ENCODE results near the gene NOD1.
A peak's percentile ranks its signal among the peaks of the same experiment; 100 is the strongest.
"Not testable (repeated sequence)": the region's sequence is repeated elsewhere in the genome, so short reads cannot be mapped to it uniquely, and the experiment has no call there.

The NOD1 gene

DNA sequence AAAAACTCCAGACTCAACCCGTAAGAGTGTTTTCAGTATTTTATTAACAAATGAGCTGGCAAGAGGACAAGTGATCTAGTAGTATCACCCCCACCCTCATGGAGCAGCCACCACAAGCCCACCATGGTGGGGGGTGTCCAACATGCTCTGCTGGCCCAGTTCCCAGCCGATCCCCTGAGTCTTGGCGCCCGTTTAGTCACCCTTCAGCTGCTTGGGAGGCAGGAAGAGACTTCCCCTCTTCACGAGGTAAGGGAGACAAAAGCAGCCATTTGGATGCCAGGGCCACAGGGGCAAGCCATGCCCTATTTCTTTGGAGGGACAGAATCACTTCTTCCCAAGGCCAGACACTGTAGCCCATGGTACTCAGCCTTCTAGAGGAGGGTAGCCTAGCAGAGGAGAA, 54.1 kb downstream of the NOD1 start:
- intact Hi-C loops (cut with DNase I) = no loop called here
- no peak for DNase-seq

DNA sequence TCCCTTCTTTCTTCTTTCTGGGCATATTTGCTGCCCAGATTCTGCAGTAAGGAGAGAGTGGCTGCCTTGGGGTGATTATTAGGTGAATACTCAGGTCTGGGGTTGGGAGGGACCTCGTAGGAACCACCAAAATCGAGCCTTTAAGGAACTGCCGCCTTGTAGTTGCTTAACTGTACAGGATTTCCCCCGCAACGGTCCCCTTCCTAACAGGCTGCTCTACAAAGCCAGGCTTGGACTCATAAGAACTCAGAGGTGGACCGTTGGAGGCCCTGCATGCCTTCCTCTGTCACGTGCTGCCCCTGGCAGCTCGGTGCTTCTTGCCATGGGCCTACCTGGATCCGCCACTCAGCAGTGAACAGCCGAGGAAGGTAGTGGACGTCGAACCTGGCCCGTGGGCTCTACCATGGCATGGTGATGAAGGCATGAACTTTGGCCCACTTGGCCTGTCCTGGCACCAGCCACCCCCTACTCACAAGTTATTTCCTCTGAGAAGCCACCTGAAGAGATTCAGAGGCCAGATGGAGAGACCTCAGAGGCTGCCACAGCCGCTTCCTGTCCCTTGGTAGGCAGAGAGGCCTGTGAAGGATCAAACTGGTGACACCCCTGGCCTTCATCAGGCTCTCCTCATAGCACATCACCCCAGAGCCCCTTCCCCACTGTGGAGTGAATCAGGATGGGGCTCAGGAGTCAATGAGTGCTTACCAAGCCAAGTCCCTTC, 54.6 kb downstream of the NOD1 start:
- intact Hi-C loops (cut with DNase I) = no loop called here
- no peak for DNase-seq

DNA sequence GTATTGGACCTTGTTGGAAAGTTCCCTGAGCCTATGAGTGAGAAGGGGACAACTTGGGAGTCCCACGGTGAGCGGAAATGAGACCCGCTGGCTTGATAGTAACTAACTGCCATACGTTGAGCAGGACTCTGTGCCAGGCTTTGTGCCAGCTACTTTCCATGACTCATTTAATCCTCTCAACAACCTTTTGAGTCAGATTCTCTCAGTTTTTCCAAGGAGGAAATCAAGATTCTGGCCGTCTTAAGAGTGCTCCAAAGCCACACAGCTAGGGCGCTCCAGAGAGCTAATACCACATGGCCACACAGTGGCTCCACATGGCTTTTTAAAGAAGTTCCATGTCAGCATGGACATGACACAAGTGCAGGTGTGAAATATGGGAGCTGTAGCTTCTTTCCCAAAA, 55.7 kb downstream of the NOD1 start:
- intact Hi-C loops (cut with DNase I) = no loop called here
- DNase-seq = no peak

DNA sequence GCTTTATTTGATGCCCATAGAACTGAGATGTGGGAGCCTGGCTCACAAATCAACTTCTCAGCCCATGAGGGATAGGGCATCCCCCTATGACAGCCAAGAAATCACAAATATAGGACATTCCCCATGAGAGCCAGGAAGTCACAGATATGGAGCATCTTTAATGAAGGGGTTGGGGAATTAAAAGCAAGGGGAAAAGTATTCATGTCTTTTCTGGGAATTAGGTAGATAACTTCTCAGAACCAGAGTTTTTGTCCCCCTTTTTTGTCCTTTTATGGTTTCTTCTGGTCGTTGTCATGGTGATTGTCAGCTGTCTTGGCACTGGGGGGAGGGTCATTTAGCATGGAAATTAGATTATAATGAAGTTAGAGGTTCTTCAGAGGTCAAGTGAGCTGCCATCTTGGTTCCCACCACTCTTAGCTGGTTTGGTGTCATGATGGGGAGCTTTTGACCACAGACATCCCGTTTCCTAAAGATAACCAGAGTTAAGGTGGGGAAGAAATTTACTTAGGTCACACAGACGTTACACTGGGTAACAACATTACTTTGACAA, 56.9 kb downstream of the NOD1 start:
- intact Hi-C loops (cut with DNase I) = no loop called here
- no peak for DNase-seq

DNA sequence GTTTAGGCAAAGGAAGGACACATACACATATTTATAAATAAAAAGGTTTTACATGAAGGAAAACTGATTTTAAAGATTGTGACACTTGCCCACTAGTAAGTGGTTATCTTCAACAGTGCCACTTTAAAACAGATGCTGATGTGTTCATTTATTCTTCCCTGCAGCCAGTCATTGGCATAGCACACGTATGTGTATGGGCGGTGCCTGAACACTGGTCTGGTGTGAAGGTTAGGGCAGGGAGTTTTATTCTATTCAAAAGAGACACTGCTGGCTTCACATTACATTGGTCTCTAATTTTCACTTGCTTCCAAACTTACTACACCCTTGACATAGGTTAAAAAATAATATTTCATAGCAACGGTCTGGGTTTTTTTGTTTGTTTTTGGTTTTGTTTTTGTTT, 57.9 kb downstream of the NOD1 start:
- DNase-seq = no peak
- intact Hi-C loops (cut with DNase I) = no loop called here

DNA sequence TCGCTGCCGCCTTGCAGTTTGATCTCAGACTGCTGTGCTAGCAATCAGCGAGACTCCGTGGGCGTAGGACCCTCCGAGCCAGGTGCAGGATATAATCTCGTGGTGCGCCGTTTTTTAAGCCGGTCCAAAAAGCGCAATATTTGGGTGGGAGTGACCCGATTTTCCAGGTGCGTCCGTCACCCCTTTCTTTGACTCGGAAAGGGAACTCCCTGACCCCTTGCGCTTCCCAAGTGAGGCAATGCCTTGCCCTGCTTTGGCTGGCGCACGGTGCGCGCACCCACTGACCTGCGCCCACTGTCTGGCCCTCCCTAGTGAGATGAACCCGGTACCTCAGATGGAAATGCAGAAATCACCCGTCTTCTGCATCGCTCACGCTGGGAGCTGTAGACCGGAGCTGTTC, 58.5 kb downstream of the NOD1 start:
- DNase-seq; intact Hi-C loops (cut with DNase I): not testable (repeated sequence)

DNA sequence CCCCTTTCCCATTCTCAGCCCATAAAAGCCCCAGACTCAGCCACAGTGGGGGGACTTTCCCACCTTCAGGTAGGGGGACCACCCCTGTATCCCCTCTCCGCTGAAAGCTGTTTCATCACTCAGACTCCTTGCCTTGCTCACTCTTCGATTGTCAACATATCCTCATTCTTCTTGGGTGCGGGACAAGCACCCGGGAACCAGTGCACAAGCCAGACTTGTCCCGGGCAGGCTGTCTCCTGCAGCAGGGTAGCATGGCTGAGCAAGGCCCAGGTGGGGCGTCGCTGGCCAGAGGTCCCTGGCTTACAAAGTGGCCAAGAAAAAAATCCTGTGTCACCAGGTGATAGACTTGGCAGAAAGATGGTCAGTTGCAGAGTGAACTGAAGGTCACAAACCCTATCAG, 64.7 kb downstream of the NOD1 start:
- intact Hi-C loops (cut with DNase I) = loop anchor here (1.0 kb wide), 1 partner anchor 138 kb away; no protein-coding TSS in a partner anchor
- DNase-seq = no peak

DNA sequence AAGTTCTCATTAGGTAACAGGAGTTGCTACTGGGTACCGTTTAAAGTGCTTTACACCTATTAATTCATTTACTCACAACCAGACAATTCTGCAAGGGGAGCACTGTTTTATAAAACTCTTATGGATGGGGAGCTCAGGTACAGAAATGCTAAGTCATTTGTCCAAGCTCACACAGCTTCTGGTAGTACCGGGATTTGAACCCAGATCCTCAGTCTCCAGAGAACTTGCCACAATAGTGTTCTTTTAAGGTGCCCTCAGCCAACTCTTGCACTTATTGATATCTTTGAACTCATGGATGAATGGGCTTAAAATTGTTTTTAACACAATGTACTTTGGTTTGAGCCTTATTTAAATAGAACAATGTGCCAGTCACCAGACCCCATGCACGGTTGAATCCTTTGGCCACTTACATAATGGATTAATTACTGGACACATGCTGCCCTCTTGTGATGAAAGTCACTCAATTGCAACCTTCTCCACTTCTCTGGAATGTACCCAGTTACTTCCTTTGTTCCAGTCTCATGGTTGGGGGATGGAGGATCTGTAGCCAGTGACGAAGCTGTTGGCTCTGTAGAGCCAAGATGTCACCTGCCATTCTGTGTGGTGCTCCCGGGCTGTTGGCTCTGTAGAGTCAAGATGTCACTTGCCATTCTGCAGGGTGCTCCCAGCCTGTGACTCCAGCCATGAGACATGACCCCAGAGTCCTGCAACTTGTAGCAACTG, 65.6 kb downstream of the NOD1 start:
- intact Hi-C loops (cut with DNase I) = loop anchor here (1.0 kb wide), 1 partner anchor 137 kb away; no protein-coding TSS in a partner anchor
- peak in 1 of 10 donors; percentile 28 for DNase-seq

DNA sequence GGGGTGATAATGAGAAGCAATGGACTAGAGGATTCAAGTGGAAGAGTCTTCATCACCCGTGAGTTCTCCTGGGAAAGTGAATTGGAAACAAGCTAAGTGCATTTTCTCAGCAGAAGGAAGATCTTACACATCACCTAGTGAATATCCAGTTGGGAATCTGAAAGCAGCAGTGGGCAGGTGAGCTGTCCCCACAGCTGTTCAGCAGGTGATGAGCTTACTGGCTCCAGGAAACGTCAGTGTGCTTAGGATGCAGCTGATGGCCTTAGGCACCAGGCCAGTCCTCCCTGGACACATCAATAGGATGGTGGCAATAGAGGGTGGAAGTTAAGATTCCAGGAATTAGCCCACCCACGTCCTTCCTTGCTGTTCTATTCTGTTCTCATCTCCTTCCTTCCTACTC, 66.7 kb downstream of the NOD1 start:
- intact Hi-C loops (cut with DNase I) = no loop called here
- no peak for DNase-seq

DNA sequence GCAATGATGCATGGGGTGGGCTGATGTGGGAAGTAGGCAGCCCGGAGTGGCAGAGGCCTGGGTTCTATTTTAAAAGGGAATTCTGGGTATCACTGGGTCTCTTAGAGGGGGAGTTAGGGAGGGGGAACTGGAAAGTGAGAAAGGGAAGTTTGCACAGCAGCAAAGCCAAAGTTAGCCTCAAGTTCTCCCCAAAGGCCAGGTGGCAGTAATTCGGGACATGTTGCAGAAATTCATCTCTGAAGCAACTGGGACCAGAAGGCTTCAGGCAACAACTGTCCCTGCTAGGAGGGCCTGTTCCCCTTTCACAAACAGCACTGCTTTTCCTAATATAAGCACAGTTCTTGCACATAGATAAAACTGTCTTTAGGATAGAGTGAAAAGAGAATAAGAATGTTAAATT, 67.4 kb downstream of the NOD1 start:
- intact Hi-C loops (cut with DNase I) = no loop called here
- no peak for DNase-seq

DNA sequence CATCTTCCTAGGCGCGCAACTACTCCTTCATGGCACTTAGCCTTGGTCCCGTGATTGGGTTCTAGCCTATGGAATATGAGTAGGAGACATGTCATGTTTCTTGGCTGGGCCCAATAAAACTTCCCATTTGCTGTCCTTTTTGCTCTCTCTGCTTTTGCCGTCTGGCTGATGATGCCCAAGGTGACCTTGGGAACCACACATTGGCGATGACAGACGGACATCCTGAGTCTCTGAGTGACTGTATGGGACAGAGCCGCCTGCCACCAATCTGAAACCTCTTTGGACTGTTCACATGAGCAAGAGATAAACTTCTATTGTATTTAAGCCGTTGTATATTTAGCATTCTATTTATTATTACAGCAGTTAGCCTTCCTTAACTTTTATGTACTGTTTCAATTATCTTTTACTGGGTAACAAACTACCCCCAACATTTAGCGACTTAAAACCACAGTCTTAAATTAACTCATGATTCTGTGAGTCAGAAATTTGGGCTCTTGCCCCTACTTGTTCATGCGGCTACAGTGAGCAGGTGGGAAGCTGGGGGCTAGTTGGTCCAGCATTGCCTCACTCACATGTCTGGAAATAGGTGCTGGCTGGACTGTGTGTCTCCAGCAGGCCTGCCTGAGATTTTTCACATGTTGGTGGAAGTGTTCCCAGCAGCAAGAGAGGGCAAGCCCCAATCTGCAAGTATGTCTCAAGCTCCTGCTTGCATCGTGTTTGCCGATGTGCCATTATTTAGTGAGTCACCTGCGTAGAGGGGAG, 71.7 kb downstream of the NOD1 start:
- peak in 1 of 10 donors; percentile 88 for DNase-seq
- intact Hi-C loops (cut with DNase I) = no loop called here

DNA sequence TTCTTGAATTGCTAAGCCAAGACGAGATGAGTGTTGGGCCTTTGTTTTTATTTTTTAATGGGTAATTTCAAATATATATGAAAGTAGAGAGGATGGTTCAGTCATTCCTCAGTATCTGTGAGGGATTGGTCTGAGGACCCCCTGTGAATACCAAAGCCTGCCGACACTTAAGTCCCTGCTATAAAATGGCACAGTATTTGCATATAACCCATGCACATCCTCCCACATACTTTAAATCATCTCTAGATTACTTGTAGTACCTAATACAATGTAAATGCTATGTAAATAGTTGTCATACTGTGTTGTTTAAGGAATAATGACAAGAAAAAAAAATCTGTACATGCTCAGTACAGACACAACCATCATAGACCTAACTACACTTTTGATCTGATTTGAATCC, 73.4 kb downstream of the NOD1 start:
- no peak for DNase-seq
- intact Hi-C loops (cut with DNase I) = no loop called here

DNA sequence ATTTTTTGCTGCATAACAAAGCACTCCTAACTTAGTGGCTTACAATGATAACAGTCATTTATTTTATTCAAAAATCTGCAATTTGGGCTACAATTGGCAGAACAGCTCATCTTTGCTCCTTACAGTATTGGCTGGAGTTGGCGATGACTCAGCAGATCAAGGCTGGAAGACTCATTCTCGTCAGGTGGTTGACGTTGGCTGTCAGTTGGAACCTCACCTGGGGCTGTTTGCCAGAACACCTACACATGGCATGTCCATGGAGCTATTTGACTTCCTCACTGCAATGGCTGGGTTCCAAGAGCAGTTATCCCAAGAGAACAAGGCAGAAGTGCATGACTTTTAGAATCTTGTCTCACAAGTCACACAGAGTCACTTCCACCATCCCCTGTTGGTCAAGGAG, 75.1 kb downstream of the NOD1 start:
- intact Hi-C loops (cut with DNase I) = no loop called here
- DNase-seq = no peak

DNA sequence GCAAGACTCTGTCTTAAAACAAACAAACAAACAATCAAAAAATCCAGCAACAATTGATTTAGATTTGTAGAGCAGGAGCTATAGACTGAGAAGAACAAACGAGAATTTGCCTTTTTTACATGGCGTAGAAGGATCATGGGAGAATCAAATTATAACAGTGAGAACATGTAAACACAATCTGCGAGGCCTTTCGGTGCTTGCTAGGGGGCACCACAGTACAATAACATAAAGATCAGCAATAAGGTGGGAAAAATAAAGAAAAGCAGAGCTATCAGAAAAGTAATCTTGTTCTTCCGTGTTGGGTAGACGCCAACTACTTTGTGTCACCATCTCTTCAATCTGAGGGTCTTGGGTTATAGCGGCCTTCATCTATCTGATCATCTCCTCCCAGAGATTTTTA, 82.2 kb downstream of the NOD1 start:
- intact Hi-C loops (cut with DNase I) = no loop called here
- DNase-seq = no peak

DNA sequence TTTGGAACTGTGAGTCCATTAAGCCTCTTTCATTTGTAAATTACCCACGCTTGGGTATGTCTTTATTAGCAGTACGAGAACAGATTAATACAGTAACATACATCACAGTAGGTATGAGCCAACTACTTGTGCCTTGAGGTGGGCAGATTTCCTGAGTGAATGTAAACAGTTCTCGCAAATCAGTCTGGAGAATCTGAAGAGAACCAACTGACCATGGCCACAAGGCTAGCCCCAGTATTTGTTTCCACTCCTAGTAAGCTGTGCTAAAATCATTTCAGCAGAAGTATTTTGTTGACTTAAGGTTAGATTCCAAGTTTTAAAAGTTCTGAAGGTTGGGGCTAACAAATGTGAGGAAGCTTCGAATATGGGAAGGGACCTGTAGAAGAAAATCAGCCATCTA, 82.9 kb downstream of the NOD1 start:
- no peak for DNase-seq

DNA sequence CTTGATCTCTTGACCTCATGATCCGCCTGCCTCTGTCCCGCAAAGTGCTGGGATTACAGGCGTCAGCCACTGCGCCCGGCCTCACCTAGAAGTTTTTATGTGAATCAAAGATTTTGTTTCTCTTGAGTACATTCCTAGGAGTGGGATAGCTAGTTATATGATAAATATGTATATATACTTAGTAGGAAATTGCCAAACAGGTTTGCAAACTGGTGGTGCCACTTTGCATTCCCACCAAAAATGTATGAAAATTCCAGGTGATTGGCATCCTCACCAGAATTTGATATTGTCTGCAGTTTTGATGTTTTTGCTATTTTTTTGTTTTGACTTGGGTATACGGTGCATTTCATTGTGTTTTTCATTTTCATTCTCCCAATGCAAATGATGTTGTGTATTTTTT, 86.8 kb downstream of the NOD1 start:
- intact Hi-C loops (cut with DNase I) = no loop called here
- no peak for DNase-seq

More for the DNA sequence above, 82.9 kb downstream of the NOD1 start:
- intact Hi-C loops (cut with DNase I) = no loop called here

DNA sequence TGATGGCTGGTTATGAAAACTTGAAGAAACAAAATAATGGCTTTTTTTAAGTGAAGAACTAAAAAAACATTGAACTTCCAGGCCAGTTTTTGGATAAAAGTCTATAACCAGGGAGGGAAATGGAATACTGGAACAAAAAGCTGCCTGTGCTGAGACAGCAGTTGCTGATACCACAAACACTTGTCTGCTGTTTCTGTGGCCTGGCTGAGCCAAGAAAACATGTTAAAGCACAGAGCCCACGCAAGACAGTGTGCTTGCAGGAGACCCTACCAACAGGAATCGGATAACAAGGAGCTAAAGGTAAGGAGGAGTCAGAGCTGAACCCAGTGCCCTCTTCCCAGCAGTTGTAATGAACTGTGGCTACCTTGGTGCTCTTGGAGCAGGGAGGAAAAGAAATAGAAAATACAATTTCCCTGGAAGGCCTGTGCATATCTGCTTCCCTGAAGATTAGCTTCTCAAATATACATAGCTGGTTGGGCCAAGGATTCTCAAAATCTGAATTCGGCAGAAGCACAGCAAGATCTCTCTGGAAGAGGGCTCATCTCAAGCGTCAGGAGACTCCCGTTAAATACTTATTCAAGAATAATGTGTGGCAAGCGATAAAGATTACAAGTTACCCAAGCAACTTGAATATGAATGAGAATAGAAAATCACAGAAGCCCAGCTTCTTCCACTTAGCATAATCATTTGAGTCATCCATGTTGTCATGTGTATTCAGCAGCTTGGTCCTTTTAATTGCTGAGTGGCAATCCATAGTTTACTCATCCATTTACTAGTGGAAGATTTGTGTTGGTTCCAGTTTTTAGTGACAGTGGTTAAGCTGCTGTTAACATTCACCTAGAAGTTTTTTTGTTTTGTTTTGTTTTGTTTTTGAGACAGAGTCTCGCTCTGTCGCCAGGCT, 87.6 kb downstream of the NOD1 start:
- no peak for DNase-seq
- intact Hi-C loops (cut with DNase I) = no loop called here

DNA sequence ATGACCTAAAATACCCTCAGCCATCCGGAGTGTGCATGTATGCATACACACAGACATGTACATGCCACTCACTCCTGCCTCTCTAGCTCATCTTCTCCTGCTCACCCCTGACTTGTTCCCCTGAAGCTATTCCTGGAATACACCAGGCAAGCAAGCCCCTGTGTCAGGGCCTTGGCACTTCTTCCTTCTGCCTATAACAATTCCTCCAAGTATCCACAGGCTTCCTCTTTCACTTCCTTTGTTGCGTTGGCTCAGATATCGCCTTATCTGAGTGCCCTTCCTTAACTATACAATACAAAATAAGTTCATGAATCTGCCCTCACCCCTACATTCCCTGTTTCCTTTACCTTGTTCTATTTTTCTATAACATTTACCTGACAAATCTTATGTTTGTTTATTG, 88.8 kb downstream of the NOD1 start:
- DNase-seq = no peak
- intact Hi-C loops (cut with DNase I) = no loop called here

DNA sequence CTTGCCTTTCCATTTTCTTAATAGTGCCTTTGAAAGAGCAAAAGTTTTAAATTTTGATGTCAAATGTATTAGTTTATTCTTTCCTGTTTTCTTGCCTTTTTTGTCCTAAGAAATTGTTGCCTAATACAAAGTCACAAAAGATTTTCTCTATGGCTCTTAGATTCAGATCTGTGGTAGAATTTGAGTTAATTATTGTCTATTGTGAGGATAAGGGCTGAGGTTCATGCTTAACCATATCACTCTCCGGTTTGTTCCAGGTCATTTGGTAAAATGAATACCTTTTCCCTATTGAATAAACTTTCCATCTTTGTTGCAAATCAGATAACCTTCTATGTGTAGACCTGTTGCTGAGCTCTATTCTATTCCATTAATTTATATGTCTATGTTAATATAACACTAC, 96.0 kb downstream of the NOD1 start:
- no peak for DNase-seq
- intact Hi-C loops (cut with DNase I) = no loop called here

DNA sequence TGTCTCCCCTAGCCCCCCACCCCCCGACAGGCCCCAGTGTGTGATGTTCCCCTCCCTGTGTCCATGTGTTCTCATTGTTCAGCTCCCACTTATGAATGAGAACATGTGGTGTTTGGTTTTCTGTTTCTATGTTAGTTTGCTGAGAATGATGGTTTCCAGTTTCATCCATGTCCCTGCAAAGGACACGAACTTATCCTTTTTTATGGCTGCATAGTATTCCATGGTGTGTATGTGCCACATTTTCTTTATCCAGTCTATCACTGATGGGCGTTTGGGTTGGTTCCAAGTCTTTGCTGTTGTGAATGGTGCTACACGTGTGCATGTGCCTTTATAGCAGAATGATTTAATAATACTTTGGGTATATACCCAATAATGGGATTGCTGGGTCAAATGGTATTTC, 97.8 kb downstream of the NOD1 start:
- intact Hi-C loops (cut with DNase I); DNase-seq: not testable (repeated sequence)

Data from posterior cingulate gyrus (tissue), 11 donors.